NCI-H345 (cell line): ENCODE data around the gene NCDN.
A peak's percentile ranks its signal among the peaks of the same experiment; 100 is the strongest.

ENCODE experiments used
- DNase-seq: peaks from one replicate; lab custom pipeline; 2025; lab: John Stamatoyannopoulos, UW

NCDN gene, protein sequence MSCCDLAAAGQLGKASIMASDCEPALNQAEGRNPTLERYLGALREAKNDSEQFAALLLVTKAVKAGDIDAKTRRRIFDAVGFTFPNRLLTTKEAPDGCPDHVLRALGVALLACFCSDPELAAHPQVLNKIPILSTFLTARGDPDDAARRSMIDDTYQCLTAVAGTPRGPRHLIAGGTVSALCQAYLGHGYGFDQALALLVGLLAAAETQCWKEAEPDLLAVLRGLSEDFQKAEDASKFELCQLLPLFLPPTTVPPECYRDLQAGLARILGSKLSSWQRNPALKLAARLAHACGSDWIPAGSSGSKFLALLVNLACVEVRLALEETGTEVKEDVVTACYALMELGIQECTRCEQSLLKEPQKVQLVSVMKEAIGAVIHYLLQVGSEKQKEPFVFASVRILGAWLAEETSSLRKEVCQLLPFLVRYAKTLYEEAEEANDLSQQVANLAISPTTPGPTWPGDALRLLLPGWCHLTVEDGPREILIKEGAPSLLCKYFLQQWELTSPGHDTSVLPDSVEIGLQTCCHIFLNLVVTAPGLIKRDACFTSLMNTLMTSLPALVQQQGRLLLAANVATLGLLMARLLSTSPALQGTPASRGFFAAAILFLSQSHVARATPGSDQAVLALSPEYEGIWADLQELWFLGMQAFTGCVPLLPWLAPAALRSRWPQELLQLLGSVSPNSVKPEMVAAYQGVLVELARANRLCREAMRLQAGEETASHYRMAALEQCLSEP

DNA sequence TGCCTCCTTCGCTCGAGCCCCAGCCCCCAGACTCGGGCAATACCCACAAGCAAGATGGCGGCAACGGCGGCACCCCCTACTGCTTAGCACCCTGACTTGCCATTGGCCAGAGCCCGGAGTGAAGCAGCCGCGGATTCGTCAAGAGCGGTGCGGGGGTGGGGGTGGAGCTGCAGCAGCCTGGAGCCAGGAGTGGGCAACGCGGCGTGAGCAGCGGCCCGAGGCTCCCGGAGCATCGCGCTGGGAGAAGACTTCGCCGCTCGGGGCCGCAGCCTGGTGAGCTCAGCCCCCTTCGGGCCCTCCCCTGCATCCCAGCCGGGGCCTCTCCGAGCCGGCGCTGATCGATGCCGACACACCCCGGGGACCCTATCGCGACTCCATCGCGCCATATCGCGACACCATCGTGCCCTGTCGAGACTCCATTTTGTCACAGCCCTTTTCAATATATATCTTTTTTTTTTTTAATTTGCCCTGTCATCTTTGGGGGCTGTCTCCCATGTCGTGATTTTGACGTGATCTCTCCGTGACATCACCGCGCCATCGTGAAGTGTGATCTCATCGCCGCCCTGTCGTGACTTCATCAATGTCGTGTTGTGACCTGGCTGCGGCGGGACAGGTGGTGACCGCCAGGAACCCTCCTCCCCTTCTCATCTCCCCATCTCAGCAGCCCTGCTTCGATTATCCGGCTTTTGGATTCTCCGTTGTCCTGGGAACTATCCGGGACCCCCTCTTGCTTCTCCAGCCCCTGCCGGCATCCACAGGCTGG lies at the start of gene NCDN:
Gene NCDN, plus strand, starts transcription at position 189 of the 763 bp plus-strand sequence. Its CDS starts 392 bp downstream, at position 581.
- DNase-seq: peak; percentile 98

DNA sequence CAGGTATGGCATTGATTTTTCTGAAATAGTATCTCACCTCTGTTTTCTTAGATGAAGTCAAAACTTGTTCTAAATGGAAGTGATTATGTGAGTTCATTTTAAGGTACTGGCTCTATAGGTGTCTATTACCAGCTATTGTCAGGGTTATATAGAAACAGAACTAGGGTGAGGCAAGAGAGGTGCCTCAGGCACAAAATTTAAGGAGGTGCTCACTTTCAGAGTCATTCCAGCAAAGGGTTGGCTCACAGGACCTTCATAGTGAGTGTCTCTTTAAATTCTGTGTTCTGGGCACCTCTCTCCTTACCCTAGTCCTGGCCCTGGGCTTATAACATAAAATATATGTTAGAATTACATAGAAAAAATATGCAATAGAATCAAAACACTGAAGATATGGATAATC lies 49.7 kb upstream of the NCDN start:
- DNase-seq: no peak

DNA sequence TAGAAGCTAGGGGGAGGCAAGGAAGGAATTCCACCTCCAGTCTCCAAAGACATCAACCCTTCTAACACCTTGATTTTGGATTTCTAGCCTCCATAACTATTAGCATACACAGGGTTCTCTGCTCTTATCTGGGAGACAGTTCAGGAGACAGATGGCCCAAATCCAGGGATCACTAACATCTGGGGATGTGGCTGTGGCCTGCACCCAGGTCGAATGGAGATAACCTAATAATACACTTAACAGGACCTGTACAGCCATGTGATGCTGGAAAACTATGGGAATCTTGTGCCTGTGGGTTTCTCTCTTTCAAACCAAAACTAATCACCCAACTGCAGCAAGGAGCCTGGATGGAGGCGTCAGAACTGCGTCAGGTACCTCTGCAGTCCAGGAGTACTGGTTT lies 48.0 kb upstream of the NCDN start:
- no peak for DNase-seq

DNA sequence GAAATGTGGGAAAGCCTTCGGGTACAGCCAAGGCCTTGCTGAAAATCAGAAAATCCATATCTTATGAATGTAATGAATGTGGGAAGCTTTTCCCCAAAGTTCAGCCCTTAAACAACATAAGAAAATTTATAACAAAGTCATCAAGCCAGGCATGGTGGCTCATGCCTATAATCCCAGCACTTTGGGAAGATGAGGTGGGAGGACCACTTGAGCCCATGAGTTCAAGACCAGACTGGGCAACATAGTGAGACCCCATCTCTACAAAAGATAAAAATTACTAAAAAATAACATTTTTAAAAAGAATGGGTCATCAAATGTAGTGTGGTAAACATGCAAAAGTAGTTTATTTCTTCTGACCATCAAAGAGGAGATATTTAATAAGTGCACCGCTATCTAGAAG lies 46.3 kb upstream of the NCDN start:
- no peak for DNase-seq

DNA sequence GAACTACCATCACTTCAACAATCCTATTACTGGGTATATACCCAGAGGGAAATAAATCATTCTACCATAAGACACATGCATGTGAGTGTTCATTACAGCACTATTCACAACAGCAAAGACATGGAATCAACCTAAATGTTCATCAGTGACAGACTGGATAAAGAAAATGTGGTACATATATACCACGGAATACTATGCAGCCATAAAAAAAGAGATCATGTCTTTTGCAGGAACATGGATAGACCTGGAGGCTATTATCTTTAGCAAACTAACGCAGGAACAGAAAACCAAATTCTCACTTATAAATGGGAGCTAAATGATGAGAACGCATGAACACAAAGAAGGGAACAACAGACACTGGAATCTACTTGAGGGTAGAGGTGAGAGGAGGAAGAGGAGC lies 39.4 kb upstream of the NCDN start:
- DNase-seq: no peak

DNA sequence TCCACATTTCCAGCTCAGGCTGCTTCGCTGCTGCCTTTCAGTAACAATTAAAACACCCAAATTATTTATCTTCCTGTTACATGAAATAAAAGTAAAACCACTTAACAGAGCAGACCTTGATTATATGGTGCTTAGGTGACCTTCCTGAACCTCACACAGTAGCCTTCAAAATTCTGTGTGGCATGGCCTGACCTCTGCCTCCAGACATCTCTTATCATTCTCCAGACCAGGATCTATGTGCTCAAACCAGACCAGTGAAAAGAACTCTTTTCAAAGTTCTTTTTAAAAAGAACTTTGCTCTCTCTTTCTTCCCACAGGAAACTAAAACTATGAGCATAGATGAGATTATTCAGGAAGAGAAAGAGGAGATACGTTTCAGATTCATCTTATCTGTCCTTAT lies 38.2 kb upstream of the NCDN start:
- no peak for DNase-seq

DNA sequence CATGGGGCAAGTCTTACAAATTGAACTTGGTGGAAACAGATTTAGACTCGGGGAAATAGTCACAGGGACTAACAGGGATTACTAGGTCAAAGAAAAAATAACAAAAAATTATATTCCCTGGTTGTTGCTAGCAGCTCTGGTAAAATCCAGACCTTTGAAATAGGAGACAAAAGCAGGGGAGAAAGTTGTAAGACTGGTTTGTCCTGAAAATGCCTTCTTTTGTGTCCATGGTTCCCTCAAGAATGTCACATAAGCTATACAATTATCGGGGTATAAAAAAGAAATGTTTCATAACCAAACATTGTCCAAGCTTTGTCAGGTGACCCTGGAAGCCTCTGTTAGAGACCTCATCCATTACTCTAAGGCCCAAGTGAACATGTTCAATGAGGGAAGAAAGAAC lies 33.5 kb upstream of the NCDN start:
- DNase-seq: no peak

DNA sequence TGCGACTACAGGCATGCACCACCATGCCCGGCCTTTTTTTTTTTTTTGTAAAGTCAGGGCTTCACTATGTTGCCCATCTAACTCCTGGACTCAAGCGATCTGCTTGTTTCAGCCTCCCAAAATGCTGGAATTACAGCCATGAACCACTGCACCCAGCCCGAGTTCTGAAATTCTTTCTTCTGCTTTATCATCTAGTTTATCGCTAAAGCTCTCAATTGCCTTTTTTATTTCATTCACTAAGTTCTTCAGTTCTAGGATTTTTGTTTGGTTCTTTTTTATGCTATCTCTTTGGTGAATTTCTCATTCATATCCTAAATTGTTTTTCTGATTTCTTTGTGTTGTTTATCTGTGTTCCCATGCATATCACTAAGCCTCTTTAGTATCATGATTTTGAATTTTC lies 27.4 kb upstream of the NCDN start:
- no peak for DNase-seq

DNA sequence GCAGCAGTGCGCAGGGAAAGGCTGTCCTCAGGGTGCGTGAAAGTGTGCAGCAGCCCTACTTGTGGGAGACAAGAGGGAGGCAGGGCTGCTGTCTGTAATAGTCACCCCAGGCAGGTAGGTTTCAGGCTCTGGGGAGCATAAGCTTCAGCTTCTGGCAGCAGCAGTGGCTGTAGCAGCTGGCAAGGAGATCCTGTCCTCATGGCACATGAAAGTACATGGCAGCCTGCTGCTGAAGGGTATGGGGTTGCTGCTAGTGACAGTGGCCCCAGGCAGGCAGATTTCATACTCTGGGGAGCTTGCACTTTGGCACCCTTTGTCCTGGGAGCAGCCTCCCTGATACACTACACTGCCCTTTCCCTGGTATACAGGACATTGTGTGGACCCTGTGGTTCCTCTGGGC lies 26.7 kb upstream of the NCDN start:
- DNase-seq: no peak

DNA sequence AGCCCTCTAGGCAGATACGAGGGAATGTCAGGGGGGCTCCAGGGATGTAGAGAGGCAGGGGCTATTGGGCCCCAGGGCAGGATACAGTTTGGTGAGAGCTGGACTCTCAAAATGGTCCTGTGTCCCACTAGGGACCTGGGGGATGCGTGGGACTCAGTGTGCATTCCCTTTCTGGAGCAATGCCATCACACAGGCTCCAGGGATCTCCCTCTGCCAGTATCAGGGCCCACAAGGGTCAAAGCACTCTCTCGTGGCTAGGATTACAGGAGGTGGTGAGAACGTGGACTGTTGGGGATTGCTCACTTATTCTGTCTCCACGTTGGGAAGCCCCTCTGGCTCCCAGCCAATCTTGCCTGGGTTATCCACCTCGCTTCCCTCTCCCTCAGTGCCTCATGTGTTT lies 26.2 kb upstream of the NCDN start:
- DNase-seq: no peak

DNA sequence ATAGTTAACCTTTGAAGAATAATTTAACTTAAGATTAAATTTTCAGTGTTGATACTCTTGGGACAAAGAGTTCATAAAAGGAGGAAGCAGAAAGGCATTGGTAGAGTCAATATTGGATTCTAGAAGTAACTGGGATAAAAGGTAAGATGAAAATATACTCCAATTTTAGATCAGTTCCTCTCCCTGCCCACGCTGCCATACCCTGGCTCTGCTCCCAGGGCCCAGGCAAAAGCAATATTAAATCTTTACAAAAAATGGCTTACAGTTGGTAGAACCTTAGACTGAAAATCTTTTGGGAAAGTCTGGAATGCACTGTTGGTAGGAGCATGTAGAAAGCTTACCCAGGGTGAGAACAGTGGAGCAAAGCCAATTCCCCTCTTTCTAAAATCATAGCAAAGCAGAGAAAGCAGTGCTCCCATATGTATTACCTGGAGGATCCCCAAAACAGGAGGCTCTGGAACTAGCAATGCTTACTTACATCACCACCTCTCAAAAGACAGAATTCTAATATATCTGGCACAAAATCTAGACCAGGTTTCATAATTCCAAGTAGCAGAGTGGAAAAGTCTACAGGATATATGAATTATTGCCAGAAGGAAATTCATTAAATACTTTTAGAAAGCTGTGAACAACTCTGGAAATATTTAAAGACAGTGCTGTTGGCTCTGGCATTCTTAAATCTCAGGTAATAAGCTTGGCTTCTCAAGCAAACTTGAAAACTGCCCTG lies 24.9 kb upstream of the NCDN start:
- no peak for DNase-seq

DNA sequence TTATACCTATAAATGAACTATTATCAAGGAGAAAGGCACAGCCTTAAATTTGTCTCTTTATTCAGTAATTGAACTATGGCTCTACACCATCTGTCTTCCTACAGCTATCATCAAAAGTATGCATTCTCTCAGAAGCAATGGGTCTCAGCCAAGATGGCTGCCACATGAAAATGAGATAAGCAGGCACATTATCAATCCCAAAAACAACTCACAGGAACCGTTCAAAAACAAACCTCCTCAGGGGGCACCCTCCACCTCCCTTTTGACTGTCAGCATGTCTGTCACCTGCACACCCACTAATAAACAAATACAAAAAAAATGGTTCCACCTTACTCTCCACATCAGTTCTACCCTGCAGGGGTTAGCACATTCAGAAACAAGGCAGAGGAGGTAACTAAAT lies 24.0 kb upstream of the NCDN start:
- DNase-seq: no peak

DNA sequence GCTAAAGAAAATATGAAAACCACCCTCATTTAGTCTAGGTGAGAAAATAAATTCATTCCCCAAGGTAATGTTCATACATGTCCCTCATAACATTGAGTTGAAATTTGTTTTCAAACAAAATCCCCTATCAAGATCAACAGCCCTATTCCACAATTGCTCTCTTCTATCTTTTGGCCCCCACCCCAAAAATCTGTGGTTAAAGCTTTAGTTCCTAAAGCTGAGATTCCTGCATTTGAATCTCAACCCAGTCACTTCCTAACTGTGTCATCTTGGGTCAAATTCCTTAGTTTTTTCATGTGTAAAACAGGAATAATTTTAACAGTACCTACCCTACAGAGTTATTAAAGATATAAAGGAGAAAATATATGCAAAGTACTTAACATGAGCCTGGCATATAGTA lies 22.4 kb upstream of the NCDN start:
- DNase-seq: no peak

DNA sequence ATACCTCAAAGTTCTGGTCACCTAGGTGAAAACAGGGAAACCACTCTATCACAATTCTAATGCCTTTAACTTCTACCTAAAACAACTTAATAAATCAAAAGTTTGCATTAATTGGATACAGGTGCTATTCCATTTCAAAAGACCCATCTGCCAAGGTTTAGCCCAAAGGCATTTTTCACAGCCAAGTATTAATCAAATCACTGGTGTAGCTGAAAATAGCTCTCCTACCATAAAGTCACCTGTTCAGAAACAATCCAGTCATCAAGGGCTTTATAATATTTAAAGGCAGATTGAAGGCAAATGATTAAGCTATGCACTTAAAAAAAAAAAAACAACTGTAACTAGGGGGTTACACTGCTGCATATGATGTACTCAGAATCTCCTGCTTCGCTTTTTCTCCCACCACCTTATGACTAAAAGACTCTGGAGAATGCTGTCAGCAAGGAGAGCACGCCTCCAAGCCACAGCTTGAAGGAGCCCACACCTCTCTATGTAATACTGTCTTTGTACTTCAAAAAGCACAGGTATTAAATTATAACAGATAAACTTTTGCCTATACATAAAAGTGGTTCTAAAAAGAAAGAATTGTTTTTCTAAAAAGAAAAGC lies 20.9 kb upstream of the NCDN start:
- DNase-seq: no peak

DNA sequence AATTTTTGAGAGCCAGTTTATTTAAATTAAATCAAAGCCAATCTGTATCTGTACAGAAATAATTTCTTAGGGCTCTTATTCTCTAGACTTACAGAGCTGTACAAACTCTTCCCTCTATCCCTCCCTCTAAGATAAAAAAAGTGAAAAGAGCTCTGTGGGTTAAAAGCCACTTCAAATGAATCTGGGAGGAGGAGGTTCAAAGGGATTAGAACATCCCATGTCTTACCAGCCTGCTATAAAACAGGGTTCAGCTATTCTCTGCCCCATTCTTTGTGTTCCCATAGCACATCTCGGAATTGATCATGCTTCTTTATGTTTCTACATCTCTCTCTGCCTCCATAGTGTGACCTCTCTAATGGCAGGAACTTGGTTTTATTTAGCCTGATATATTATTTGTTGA lies 19.8 kb upstream of the NCDN start:
- no peak for DNase-seq

DNA sequence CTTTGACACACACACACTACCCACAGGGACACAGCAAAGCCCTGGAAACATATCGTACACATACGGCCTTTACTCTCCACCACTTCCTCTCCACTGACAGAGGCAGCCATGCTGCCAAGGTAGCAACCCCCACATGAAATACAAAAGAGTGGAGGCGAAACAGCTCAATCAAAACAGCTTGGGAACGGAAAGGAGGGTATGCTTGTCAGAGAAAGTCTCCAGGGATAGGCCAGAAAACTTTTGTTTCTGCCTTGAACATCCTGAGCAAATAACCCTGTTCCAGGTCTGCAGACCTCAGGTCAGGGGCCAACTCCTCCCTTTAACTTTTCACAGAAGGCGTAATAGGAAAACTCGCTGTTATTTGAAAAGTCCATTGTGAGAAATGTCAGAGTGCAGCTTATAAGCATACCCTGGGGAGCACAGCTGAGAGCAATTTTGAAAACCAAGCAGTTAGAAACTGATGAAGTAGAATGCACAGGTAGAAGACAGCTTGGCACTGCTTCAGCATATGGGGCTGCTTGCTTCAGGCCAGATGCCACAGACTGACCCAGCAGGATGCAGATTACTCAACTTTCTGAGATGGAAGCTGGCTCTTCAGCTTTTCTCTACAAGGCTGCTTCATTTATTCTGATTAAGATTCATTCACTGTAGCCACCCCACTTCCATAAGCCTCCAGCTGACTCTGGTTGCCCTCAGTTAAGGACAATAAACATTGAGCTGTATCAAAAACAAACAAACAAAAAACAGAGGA lies 18.4 kb upstream of the NCDN start:
- DNase-seq: no peak

DNA sequence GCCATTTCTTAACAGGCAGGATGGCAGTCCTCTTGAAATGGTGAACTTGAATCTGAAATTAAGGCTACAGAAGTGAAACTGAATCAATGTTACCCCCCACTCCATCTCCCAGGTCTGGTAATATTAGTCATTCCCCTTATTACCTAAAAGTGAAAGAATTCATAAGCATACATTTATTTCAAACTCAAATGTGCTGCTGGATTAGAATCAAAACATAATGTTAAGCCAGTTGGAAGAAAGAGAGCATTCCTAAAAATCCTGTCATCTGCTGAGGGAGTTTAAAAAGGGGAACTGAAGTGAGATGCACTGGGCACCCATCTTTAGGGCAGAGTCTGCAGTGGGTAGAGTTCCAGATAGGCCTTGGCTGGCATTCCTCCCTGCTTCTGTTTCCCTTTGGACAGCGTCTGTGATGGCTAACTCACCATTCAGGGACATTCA lies 17.8 kb upstream of the NCDN start:
- DNase-seq: no peak

DNA sequence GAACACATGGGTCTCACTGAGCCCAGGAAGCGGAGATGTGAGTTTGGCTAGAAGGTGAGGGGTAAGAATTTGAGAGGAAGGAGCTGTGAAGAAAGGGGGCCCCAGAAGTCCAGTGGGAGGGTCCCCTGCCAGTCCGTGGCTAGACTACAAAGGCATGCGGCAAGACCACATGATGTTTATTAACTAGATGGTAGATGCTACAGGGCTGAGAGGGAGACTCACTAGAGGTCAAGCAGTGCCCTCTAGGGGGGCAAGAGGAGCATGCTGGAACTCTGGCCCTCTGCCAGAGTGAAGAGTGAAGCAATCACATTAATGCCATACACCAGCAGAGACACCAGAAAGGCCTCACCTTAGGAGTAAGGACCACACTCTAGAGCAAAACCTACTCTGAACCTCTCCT lies 12.6 kb upstream of the NCDN start:
- DNase-seq: peak; percentile 28

DNA sequence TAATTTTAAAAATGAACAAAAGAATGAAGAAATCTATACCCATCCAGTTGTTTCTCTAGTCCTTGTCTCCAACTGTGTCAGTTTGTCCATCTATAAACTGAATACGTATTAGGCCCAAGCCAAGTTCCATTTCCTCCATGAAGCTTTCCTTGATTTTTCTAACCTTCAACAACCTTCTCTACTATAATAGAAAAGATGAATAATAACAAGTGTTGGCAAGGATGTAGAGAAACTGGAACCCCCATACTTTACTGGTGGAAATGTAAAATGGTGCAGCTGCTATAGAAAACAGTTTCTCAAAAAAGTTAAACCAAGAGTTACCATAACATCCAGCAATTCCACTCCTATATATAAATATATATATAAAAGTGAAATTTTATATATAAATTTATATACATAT lies 11.0 kb upstream of the NCDN start:
- no peak for DNase-seq

DNA sequence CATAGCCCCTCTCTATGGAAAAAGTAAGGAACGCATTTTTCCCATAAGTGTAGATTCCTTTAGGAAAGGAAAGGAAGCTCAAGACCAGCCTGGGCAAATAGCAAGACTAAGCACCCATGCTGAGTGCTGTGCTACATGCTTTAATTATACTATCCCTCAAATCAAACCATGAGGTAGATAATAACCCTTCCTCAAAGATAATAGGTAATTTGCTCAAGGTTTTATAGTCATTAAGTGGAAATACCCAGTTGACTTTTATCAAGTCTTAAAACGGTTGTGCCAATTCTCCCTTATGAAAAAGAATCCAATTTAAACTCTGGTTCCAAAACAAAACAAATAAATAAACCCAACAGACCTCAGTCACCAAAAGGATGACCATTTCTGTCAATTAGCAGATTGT lies 3.7 kb upstream of the NCDN start:
- no peak for DNase-seq
